NCI-H2171 treated with DMSO at 0.1 percent for 48 hours (cell line): ENCODE data around the gene ARHGAP33.

Experiments
- DNase-seq: peaks from one replicate; lab custom pipeline; 2025; lab: John Stamatoyannopoulos, UW

The ARHGAP33 gene

DNA sequence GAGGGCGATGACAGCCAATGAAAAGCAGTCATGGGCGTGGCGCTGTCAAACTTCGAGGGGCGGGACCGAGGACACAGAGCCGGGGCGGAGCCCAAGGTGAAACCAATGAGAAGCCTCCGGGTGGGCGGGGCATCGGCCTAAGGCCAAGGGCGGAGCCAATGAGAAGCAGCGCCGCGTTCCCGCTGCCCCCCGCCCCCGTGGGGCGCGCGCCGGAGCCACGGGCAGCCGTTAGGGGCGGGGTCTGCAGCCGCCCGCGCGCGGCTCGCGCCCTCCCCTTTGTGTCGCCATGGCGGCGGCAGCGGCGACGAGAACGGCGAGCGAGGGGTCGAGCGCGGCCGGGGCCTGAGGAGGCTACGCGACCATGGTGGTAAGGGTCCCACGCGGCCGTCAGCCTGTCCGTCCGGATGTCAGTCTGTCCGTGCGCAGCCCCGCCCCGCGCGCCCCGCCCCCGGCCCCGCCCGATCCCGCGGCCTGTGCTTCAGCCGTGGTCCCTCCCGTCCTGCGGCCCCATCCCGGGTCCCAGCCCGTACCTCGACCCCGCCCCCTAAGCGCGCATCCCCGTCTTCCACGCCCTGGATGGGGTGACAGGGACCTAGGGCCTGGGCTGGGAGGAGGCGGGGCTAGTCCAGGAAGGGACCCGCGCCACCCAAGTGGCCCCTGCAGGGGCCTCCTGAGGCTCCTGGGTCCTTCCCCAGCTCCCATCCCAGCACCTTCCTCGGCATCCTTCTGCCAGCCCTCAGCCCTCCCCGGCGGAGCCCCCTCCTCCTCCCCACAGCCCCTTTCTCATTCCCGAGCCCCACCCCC is at the start of gene ARHGAP33:
Gene ARHGAP33 (plus strand): TSS at position 267 of the 804 bp plus-strand sequence. CDS start 95 bp downstream, at position 362.
- DNase-seq: peak; percentile 95

- DNase-seq: no peak
Measured at GRCh38 chr19:35727053-35727955, 48.1 kb upstream of the ARHGAP33 start.

DNA sequence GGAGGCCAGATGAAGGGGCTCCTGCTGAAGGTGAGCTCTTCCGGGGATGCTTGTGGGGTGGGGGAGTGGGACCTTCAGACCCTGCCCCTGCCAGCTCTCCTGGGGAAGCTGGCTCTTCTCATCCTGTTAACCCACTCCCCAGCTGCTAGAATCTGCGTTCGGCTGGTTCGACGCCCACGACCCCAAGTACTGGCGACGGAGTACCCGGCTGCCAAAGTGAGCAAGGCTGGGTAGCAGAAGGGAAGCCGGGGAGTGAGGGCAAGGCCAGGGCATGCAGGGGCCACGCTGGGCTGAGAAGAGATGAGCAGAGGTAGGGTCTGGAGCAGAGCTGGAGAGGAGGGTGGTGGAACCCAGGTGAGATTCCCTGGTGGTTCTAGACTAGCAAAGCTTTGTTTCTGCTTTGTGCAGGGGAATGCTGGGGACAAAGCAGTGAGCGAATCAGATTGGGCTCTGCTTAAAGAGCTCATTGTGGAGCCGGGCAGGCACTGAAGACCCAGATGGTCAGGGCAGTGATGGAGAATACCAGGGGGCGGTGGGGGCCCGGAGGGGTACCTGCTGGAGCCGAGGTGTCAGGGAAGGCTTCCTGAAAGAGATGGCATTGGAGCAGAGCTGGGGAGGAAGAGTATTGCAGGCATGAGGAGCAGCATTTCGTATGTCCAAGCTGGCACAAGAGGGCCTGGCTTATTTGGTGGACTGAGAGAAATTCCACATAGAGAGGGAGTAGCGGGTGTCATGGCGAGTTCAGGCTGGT is 47.2 kb upstream of the ARHGAP33 start:
- no peak for DNase-seq

DNA sequence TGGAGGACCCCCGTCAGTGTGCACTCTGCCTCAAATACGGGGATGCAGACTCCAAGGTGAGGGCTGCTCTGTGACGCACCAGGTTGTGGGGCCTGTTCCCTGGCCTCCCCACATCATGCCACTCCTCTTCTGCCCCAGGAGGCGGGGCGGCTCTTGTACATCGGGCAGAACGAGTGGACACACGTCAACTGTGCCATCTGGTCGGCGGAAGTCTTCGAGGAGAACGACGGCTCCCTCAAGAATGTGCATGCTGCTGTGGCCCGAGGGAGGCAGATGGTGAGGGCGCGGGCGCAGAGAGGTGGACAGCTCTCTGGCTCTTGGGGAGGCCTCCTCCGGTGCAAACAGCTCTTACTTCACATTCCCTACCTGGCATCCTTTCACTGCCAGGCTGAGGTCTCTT is 46.3 kb upstream of the ARHGAP33 start:
- DNase-seq: no peak

- DNase-seq: no peak
Measured at GRCh38 chr19:35729763-35730162, 45.6 kb upstream of the ARHGAP33 start.

GRCh38 chr19:35730326-35730725 is 45.0 kb upstream of the ARHGAP33 start:
- no peak for DNase-seq

DNA sequence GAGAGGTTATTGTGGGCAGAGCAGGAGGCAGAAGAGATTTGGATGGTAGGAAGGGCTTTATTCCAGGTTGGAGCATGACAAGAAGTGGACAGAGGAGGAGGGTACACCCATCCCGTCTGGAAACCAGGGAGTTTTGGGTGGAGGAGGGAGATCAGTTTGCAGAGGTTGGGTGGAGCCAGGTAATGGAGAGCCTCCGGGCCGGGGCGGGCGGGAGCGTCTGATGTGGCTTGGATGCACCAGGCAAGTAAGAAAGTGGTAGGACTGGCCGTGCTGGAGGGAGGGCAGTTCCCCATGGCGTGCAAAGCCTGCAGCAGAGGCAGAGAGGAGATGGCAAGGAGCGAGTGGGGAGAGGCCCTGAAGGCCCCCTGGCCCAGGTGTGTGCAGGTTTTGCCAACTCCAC is 44.0 kb upstream of the ARHGAP33 start:
- no peak for DNase-seq

- no peak for DNase-seq
Measured at GRCh38 chr19:35731779-35732405, 43.5 kb upstream of the ARHGAP33 start.

- no peak for DNase-seq
Measured at GRCh38 chr19:35732540-35733179, 42.7 kb upstream of the ARHGAP33 start.

GRCh38 chr19:35733180-35734125 is 41.9 kb upstream of the ARHGAP33 start:
- DNase-seq: no peak

GRCh38 chr19:35734273-35734672 is 41.1 kb upstream of the ARHGAP33 start:
- DNase-seq: no peak

DNA sequence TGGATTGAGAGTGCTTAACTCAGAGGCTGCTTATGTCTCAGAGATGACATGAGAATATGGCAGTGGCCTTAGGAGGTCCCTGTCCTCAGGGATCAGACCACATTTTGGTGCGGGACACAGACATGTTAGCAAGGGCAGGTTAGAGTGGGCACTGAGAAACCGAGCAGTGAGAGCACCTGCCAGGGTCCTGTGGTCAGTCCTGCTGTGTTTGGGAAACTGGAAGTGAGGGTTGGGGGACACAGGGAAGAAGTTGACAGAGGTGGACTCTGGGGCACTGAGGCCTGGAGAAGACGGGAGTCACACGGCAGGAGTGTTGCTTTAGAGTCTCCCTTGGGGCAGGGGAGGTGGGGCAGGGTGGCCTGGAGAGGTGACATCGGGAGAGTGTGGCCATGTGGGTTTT is 40.5 kb upstream of the ARHGAP33 start:
- DNase-seq: no peak

DNA sequence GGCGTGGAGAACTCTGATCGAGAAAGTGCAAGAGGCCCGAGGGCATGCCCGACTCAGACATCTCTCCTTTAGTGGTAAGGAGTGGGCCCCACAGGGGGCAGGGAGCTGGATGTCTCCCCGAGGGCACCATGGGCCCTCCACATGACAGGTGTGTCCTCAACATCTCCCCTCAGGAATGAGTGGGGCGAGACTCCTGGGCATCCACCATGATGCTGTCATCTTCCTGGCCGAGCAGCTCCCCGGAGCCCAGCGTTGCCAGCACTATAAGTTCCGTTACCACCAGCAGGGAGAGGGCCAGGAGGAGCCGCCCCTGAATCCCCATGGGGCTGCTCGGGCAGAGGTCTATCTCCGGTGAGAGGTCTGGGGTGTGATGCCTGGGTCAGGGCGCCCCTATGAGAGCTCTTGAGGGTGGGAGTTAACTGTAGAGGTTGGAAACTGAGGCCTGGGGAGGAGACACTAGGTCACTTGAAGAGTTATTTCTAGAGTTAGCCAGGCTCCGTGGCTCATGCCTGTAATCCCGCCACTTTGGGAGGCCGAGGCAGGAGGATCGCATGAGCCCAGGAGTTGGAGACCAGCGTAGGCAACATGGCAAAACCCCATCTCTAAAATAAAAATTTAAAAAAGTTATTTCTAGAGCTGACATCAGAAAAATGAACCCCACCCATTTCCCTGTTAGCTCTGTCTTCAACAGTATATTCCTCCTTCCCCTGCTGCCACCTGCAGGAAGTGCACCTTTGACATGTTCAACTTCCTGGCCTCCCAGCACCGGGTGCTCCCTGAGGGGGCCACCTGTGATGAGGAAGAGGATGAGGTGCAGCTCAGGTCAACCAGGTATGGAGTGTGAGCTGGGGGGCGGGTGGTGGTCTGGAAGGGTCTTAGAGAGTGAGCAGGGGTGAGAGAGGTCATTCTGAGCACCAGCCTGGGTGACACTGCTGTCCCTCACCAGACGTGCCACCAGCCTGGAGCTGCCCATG is 38.2 kb upstream of the ARHGAP33 start:
- no peak for DNase-seq

GRCh38 chr19:35738021-35738886 is 37.1 kb upstream of the ARHGAP33 start:
- no peak for DNase-seq

- no peak for DNase-seq
Measured at GRCh38 chr19:35738887-35739229, 36.5 kb upstream of the ARHGAP33 start.

- no peak for DNase-seq
Measured at GRCh38 chr19:35739275-35740107, 35.9 kb upstream of the ARHGAP33 start.

- peak; percentile 70 for DNase-seq
Measured at GRCh38 chr19:35740108-35740422, 35.3 kb upstream of the ARHGAP33 start.
